T-helper 17 cell (primary cell): ENCODE data around the gene SYNDIG1L. TPM values are rescaled to one million over a fixed set of nuclear protein-coding genes. Genes with fewer than 3 reads are reported as not detected.
"Not testable (repeated sequence)": the region's sequence is repeated elsewhere in the genome, so short reads cannot be mapped to it uniquely, and the experiment has no call there.

Experiments used
- ATAC-seq: fragments of 150-1000 bp; cut with Tn5 transposase; 2 replicates; pipeline ENCODE4 v1.10.0; 2021; ENCODE audit warnings: mild to moderate bottlenecking, moderate library complexity
- DNase-seq, 3 donors: peaks; one replicate each; pipeline versions ENCODE4 v3.0.0 to v3.0.0-alpha.2; 2020 to 2021
- H3K9me3 ChIP-seq: one replicate; pipeline ENCODE4 v1.7.0; 2013; ENCODE audit warnings: low read length, mild to moderate bottlenecking; ENCODE audit not compliant: control insufficient read depth, poor library complexity, severe bottlenecking
- H3K27ac Mint-ChIP-seq: one replicate; pipeline ENCODE4 v1.8.0; 2022; ENCODE audit warnings: mild to moderate bottlenecking, moderate library complexity, mixed read lengths
- H3K27me3 Mint-ChIP-seq: one replicate; pipeline ENCODE4 v1.8.0; 2022; ENCODE audit warnings: mixed read lengths
- H3K36me3 Mint-ChIP-seq: one replicate; pipeline ENCODE4 v1.8.0; 2022; ENCODE audit warnings: low read depth, mixed read lengths
- H3K4me1 Mint-ChIP-seq: one replicate; pipeline ENCODE4 v1.8.0; 2022; ENCODE audit warnings: mild to moderate bottlenecking, mixed read lengths
- H3K4me3 Mint-ChIP-seq: one replicate; pipeline ENCODE4 v1.8.0; 2022; ENCODE audit warnings: mild to moderate bottlenecking, moderate library complexity, mixed read lengths
- total RNA-seq, 4 donors: library from RNA in 2 of 4; stranded (reverse) in 2 of 4; gene quantifications; one replicate each; pipeline ENCODE4 v1.2.3 and lab custom pipeline; 2022 to 2026

The SYNDIG1L gene
- total RNA-seq, 2 donors from 2014 or later: not detected

DNA sequence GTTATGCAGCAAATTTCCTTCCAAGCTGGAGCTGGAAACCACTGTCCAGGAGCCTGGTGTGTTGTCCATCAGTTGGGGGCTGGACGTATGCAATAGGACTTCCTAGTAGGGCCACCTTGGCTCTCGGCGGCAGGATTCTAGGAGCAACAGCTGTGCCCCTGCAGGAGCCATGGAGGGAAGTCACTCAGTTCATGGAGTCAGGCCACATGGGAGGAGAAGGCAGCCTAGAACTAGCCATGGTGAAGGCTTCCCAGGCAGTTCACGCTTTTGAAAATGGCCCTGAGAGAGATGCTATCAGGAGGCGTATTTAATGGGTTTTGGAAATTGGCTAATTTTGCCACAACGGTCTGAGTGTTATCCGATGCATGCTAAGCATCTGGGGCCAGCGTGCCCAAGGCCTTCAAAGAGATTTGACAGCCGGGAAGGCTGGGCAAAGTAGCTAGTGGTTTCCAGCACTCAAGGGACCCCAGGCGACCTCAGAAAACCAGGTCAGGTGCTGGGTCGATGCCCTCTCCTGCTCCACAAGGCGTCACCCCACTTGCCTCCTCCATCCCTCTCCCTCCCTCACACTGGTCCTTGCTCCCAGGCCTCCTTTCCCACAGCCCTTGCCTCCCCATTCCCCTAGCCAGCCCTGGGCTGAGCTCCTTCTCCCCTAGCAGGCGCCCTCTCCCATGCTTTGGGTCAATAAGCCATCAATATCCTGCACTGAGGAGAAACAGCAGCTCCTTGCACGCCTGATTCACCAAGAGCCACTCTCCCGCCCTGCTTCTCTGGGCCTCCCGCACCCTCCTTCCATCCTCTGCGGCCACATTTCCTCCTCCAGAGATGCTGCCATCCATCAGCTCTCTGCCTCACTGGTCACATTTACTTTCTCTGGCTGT lies 30.9 kb upstream of the SYNDIG1L start:
- ATAC-seq (no peak), DNase-seq (no peak)
- Mint-ChIP-seq H3K36me3 (peaks cover 4% of the 10 kb centered on the region), H3K27me3 (peaks cover 45% of the 10 kb centered on the region), H3K27ac (no peak overlapping the region), H3K4me1 (peaks cover 5% of the 10 kb centered on the region), H3K4me3 (no peak overlapping the region)
- no peaks in the 10 kb centered on the region for H3K9me3 ChIP-seq

DNA sequence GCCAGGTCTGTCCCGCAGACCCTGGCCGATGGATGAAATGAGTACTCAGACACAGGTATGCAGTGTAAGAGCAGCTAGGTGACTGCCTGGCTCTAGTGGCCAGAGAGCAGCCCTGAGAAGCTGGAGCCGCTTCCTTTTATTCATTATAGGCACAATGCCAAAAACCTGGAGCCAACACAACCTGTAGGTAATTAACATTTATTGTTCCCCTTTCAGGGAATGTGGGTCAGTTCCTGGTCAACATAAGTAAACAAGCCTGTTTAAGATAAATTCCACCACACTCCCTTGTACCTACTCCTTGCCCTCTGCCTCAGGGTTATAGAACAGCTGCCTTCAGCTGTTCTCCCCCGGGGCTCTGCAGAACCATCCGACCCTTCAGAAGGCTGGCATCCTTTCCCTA lies 28.4 kb upstream of the SYNDIG1L start:
- not testable (repeated sequence) for H3K4me3 Mint-ChIP-seq, H3K36me3 Mint-ChIP-seq, H3K4me1 Mint-ChIP-seq, DNase-seq, H3K27ac Mint-ChIP-seq, H3K9me3 ChIP-seq, ATAC-seq
- H3K27me3 Mint-ChIP-seq: peaks cover 26% of the 10 kb centered on the region

DNA sequence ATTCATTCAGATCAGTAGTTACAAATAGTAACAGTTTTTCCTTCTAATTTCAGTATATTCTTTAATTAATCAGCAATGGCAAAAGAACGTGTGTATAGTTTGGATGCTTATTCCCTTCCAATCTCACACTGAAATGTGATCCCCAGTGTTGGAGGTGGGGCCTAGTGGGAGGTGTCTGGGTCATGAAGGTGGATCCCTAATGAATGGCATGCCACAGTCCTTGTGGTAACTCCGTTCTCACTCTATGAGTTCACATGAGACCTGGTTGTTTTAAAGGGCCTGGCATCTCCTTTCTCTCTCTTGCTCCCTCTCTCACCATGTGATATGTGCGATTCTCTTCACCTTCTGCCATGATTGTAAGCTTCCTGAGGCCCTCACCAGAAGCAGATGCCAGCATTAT lies 18.9 kb upstream of the SYNDIG1L start:
- Mint-ChIP-seq H3K4me3 (no peak overlapping the region), H3K27me3 (peaks cover 8% of the 10 kb centered on the region), H3K4me1 (no peaks in the 10 kb centered on the region), H3K27ac (no peak overlapping the region), H3K36me3 (peaks cover 2% of the 10 kb centered on the region)
- ATAC-seq: no peak
- no peak for DNase-seq
- no peaks in the 10 kb centered on the region for H3K9me3 ChIP-seq

DNA sequence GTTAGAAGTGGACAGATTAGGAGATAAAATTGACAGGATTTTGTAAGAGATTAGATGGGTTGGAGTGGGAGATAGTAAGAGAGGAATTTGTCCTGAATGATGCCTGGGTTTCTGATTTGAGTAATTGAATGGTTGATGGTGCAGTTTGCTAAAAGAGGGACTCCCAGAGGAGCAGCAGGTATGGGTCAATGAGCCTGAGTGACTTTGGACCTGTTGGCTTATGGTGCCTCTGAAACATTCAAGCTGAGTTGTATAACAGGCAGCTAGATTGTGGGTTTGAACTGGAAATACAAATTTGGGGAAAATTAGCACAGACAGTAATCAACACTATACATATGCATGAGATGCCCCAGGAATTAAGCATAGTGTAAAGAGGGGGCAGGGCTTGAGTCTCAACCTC lies 16.7 kb upstream of the SYNDIG1L start:
- Mint-ChIP-seq H3K4me1 (no peaks in the 10 kb centered on the region), H3K27ac (no peak overlapping the region), H3K27me3 (peaks cover 15% of the 10 kb centered on the region), H3K36me3 (peaks cover 4% of the 10 kb centered on the region), H3K4me3 (no peak overlapping the region)
- ATAC-seq: no peak
- no peak for DNase-seq
- H3K9me3 ChIP-seq: no peaks in the 10 kb centered on the region

DNA sequence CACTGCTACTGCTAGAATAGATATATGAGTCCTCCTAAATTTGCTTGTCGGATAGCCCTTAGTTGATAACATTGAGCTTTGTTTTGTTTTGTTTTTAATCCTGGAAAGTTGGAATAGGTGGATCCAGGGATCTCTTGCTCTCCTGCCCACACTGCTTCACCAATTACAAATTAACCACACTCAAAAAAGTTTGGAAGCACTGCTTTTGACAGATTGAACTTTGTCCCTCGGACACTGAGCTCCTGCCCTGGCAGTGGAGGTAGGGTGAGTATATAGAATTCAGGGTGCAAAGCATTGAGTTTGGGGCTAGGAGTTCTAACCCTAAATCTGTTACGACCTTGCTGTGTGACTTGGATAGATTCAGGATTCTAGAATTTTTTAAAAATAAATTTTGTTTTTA lies 15.1 kb upstream of the SYNDIG1L start:
- Mint-ChIP-seq H3K4me1 (no peaks in the 10 kb centered on the region), H3K36me3 (peaks cover 4% of the 10 kb centered on the region), H3K4me3 (no peak overlapping the region), H3K27me3 (peaks cover 26% of the 10 kb centered on the region), H3K27ac (no peak overlapping the region)
- H3K9me3 ChIP-seq: no peaks in the 10 kb centered on the region
- DNase-seq: no peak
- no peak for ATAC-seq

DNA sequence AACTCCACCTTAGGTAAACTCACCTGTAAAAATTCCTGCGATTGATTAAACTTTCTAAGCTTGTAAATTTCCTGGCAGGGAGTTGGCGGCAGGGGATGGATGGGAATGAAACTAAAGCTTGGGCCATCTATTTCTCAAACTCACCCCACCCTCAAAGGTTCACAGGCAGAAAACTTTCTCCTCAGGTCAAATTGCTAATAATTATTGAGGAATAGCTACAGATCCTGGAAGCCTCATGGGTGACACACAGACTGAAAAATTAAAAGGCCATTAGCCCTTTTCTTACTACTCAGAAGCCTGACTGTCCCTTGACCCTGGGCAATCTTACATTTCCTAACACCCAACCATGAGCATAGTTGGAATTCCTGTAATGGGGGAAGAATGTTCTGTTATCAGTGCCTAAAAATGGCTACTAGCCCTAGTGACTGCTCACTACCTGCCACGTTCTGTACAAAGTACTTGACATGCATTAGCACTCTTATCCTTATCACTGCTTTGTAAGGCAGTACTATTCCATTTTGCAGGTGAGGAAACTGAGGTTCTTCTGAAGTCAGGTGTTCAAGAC lies 12.4 kb upstream of the SYNDIG1L start:
- H3K27me3 Mint-ChIP-seq: peaks cover 34% of the 10 kb centered on the region
- H3K4me3 Mint-ChIP-seq: no peak overlapping the region
- H3K9me3 ChIP-seq: no peaks in the 10 kb centered on the region
- DNase-seq (no peak), ATAC-seq (no peak)
- no peak overlapping the region for H3K27ac Mint-ChIP-seq
- H3K36me3 Mint-ChIP-seq: peaks cover 4% of the 10 kb centered on the region
- no peaks in the 10 kb centered on the region for H3K4me1 Mint-ChIP-seq

DNA sequence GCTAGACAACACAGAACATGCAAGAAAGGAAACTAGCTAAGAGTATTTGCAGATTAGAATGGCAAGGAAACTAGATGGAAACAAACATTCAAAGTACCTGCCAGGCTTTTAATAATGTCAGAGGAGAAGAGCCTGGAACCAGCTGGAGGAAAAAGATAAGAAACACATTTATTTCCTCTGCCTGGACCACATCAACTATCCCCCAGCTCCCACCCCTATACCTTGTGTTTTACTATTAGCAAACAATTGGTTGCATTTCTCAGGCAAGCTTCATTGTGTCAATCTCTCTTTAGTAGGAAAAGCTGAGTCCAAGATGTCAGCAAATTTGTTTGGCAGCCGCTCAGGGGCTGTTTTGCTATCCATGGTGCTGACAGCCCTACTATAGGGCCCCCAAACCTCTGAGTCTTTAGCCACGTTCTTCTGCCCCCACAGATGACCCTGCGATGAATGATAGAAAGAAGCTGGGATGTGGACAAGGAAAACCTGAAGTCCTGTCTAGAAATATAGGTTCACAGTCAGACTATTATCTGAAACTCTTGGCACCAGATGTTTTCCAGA lies 11.6 kb upstream of the SYNDIG1L start:
- H3K36me3 Mint-ChIP-seq: peaks cover 4% of the 10 kb centered on the region
- H3K27me3 Mint-ChIP-seq: peaks cover 28% of the 10 kb centered on the region
- H3K27ac Mint-ChIP-seq: no peak overlapping the region
- ATAC-seq (no peak), DNase-seq (no peak)
- H3K4me3 Mint-ChIP-seq: no peak overlapping the region
- H3K9me3 ChIP-seq: no peaks in the 10 kb centered on the region
- no peaks in the 10 kb centered on the region for H3K4me1 Mint-ChIP-seq

DNA sequence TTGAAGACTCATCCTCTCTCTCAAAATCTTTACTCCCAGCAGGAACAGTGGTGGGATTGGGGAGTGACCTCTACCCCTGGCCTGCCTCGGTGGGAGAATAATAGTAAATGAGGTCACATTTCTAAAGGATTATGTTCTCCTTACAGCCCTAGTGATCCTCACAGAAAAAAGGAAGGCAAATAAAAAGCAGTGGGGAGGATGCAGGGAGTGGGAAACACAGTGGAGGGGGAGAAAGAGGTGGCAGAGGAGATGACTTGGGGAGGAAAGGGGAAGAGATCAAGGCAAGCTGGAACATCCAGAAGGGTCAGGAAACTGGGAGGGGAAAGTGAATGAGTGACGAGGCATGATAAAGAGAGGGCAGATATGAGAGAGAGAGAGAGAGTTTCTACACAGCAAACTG lies 8.3 kb upstream of the SYNDIG1L start:
- H3K4me3 Mint-ChIP-seq: no peak overlapping the region
- H3K4me1 Mint-ChIP-seq: no peaks in the 10 kb centered on the region
- H3K27me3 Mint-ChIP-seq: peaks cover 52% of the 10 kb centered on the region
- H3K9me3 ChIP-seq: no peaks in the 10 kb centered on the region
- DNase-seq (no peak), ATAC-seq (no peak)
- H3K36me3 Mint-ChIP-seq: peaks cover 6% of the 10 kb centered on the region
- no peak overlapping the region for H3K27ac Mint-ChIP-seq

DNA sequence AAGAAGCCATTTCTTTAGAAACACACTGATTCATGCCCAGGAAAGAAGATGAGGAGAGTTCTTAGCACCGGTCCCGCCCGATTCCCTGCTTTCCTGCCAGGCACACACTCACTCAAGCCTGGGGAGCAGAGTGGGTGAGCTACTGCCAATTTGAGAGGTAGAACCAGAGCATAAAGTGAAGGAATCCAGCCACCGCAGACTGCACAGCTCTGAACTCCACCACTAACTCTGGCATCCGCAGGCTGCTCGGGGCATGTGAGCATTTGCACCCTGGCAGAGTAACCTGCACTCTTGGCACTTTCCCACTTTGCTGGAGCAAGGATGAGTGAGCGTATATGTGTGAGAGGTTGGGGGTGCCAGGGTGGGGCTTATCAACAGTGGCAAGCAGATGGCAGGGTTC lies 4.0 kb upstream of the SYNDIG1L start:
- H3K4me3 Mint-ChIP-seq: no peak overlapping the region
- peaks cover 45% of the 10 kb centered on the region for H3K27me3 Mint-ChIP-seq
- peaks cover 2% of the 10 kb centered on the region for H3K36me3 Mint-ChIP-seq
- H3K9me3 ChIP-seq: peaks cover 1% of the 10 kb centered on the region
- no peak for DNase-seq
- no peak for ATAC-seq
- H3K27ac Mint-ChIP-seq: no peak overlapping the region
- no peaks in the 10 kb centered on the region for H3K4me1 Mint-ChIP-seq

DNA sequence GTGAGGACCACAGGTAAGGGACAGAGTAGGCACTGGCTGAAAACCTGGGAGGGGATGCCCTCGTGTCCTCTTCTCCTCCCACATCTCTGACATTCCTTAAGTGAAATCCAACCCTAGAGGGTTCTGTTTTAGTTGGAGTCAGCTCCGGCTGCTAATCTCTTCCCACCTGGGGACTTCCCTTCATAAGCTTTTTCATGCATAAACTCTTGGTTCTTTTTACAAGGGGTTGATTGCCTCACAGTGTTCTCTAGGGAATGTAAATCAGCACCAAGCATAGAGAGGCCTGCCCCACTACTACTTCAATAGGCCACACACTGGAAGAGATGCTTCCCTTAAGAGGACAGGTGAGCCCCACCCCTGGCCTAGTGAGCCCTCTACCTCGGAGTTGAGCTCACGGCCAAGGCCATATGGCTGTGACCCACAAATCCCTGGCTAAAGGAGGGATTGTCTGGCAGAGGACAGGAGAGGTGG lies 3.2 kb upstream of the SYNDIG1L start:
- Mint-ChIP-seq H3K36me3 (peaks cover 2% of the 10 kb centered on the region), H3K27ac (no peak overlapping the region), H3K27me3 (peaks cover 50% of the 10 kb centered on the region), H3K4me1 (no peaks in the 10 kb centered on the region), H3K4me3 (no peak overlapping the region)
- DNase-seq: no peak
- H3K9me3 ChIP-seq: peaks cover 4% of the 10 kb centered on the region
- no peak for ATAC-seq

DNA sequence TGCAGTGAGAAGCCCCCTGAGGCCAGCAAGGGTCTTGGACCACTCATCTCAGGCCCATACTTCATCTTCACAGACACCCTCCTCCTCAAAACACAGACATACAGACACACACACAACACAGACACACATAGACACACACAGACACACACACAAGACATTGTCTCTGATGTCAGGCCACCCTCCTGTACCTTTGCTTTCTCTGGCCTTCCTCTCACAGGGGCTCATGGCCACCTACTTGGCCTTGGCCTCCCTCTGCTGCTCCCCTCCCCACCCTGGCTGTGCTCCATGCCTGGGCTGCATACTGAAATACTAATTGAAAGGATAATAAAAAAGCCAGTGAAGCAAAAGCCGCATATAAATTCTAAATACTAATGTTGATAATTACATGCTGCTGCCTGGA lies 1.6 kb upstream of the SYNDIG1L start:
- peaks cover 54% of the 10 kb centered on the region for H3K27me3 Mint-ChIP-seq
- no peak for ATAC-seq

DNA sequence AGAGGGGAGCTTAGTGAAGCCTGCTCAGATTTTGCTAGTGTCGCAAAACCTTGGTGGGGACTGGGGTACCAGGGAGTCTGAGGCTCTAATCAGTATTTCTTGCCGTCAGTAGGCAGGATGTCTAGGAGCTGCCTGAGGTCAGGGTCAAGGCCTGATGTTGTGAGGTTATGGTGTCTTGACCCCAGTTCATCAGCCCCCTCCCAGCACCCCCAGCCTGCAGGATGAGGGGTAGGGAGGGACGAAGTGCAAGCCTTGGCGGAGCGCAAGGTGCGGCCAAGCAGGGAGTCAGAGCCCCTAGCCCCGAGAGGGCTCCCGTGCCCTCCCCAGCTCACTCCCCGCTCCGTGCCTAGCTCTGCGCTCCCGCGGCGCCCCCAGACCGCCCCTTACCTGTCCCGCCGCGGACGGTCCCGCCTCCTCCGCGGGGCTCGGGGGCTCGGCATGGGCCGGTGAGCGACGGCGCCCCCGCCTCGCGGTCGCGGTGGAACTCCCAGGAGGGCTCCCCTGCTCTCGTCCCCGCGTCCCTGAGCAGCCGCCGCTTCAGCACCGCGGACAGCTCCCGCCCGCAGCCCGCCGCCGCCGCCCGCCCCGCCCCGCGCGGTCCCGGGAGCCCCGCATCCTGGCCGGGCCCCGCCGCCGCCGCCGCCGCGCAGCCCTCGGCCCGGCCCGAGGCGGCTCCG lies 347 bp downstream of the SYNDIG1L start:
- Mint-ChIP-seq H3K27me3 (peaks cover 46% of the 10 kb centered on the region), H3K36me3 (no peaks in the 10 kb centered on the region), H3K27ac (no peak overlapping the region), H3K4me1 (no peaks in the 10 kb centered on the region), H3K4me3 (no peak overlapping the region)
- DNase-seq (peak; percentile 44 to 56 (median 45)), ATAC-seq (peak; percentile 77)
- peaks cover 4% of the 10 kb centered on the region for H3K9me3 ChIP-seq

More for the DNA sequence above, 1.6 kb upstream of the SYNDIG1L start:
- Mint-ChIP-seq H3K36me3 (peaks cover 2% of the 10 kb centered on the region), H3K4me3 (no peak overlapping the region), H3K27ac (no peak overlapping the region), H3K4me1 (no peaks in the 10 kb centered on the region)
- DNase-seq: no peak
- peaks cover 4% of the 10 kb centered on the region for H3K9me3 ChIP-seq

DNA sequence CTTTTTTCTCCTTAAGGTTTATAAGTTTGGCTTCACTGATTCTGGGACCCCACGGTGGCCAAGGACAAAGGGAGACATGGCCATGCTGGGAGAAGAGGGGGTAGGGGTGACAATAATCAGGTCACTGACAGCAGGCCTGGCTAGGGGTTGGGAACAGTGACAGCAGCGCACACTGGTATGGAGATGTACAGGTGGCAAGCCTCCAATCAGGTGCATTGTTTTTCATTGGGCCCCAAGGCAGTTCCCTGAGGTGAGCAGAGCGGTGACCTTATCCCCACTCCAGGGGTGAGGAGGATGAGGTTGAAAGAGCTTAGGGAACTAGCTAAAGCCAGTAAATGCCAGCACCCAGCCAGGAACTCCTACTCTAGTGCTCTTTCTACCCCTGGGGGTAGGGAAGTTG lies 1.4 kb downstream of the SYNDIG1L start:
- H3K9me3 ChIP-seq: peaks cover 4% of the 10 kb centered on the region
- no peaks in the 10 kb centered on the region for H3K4me1 Mint-ChIP-seq
- H3K36me3 Mint-ChIP-seq: no peaks in the 10 kb centered on the region
- no peak overlapping the region for H3K27ac Mint-ChIP-seq
- ATAC-seq (no peak), DNase-seq (no peak)
- no peak overlapping the region for H3K4me3 Mint-ChIP-seq
- H3K27me3 Mint-ChIP-seq: peaks cover 38% of the 10 kb centered on the region
